Peyer's patch (tissue), 4 donors: Measurements from ENCODE around the gene PDE6H.

Source experiments
- POLR2A ChIP-seq, 2 donors: fragments of 450-650 bp; IDR thresholded peaks; one replicate each; pipeline ENCODE4 v1.5.1; 2017; ENCODE audit warnings: antibody characterized with exemption in 2 of 2, mild to moderate bottlenecking in 2 of 2, moderate library complexity in 2 of 2
- TF ChIP-seq, protein P1 (sequence below), 6 experiments: fragments of 450-650 bp in 4 of 6; fragments of 200-600 bp in 2 of 6; sonication (generic) in 1 of 6; IDR thresholded peaks; one replicate each; pipeline ENCODE4 v1.5.1; 2017 to 2019; ENCODE audit warnings: antibody characterized with exemption in 6 of 6, mild to moderate bottlenecking in 3 of 6, moderate library complexity in 1 of 6

DNA sequence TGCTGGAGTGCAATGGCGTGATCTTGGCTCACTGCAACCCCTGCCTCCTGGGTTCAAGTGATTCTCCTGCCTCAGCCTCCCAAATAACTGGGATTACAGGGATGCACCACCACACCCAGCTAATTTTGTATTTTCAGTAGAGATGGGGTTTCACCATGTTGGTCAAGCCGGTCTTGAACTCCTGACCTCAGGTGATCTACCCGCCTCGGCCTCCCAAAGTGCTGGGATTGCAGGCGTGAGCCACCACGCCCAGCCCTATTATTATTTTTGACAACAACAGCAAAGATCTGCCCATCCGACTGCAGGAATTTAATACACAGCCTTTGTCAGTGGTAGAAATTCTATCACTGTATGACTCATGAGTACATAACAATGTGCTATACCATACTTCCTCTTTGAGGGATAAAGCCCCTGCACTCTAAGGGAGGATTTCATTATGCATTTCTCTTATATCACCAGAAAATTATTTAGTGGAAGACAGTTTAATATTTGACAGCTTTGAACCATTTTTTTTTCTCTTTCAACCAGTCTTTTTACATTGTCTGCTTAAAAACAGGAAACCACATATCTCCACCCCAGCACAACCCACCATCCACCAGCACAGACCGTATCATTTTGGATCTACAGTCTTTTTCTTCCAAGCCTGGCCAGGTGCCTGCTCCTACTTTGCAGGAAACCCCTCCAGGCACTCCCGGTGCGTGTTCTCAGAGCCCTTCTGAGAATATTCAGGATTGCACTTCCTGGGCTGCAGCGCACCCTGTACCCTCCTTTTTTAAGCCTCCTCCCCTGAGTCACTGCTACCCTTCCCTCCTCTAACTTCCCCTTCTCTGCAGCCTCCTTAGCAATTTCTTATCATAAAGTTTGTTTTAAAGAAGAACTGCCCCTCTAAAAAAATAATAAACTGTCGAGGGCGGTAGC lies 12.0 kb upstream of the PDE6H start:
- TF ChIP-seq, protein P1, sequence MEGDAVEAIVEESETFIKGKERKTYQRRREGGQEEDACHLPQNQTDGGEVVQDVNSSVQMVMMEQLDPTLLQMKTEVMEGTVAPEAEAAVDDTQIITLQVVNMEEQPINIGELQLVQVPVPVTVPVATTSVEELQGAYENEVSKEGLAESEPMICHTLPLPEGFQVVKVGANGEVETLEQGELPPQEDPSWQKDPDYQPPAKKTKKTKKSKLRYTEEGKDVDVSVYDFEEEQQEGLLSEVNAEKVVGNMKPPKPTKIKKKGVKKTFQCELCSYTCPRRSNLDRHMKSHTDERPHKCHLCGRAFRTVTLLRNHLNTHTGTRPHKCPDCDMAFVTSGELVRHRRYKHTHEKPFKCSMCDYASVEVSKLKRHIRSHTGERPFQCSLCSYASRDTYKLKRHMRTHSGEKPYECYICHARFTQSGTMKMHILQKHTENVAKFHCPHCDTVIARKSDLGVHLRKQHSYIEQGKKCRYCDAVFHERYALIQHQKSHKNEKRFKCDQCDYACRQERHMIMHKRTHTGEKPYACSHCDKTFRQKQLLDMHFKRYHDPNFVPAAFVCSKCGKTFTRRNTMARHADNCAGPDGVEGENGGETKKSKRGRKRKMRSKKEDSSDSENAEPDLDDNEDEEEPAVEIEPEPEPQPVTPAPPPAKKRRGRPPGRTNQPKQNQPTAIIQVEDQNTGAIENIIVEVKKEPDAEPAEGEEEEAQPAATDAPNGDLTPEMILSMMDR (IDR thresholded peaks at IDR 0.05), result no peak
- TF ChIP-seq POLR2A (IDR thresholded peaks at IDR 0.05), result no peak
